GM10266 (cell line): ENCODE data around the gene ENPEP.
"Not testable (repeated sequence)": the region's sequence is repeated elsewhere in the genome, so short reads cannot be mapped to it uniquely, and the experiment has no call there.

Experiments
- DNase-seq: peaks from one replicate; pipeline ENCODE4 v3.0.0; 2012; ENCODE audit errors: extremely low spot score
- CTCF ChIP-seq: IDR thresholded peaks from 2 replicates; pipeline ENCODE4 v1.5.1; 2012; ENCODE audit warnings: mild to moderate bottlenecking, low read depth; ENCODE audit not compliant: control insufficient read depth, insufficient read depth; ENCODE audit errors: missing control alignments

ENPEP gene

GRCh38 chr4:110454441-110454840 is 21.5 kb upstream of the ENPEP start:
- no peak for DNase-seq

GRCh38 chr4:110458494-110459266 is 17.3 kb upstream of the ENPEP start:
- no peak for DNase-seq
- TF ChIP-seq CTCF = no peak

More at GRCh38 chr4:110454441-110454840, 21.5 kb upstream of the ENPEP start:
- TF ChIP-seq CTCF = no peak

GRCh38 chr4:110460074-110460746 is 15.7 kb upstream of the ENPEP start:
- no peak for TF ChIP-seq CTCF
- DNase-seq = no peak

GRCh38 chr4:110467400-110467799 is 8.6 kb upstream of the ENPEP start:
- DNase-seq = no peak
- TF ChIP-seq CTCF = no peak

- DNase-seq = no peak
- no peak for TF ChIP-seq CTCF
These were observed 3.2 kb upstream of the ENPEP start for GRCh38 chr4:110472583-110473329.

- no peak for TF ChIP-seq CTCF
- no peak for DNase-seq
These were observed 1.5 kb upstream of the ENPEP start for GRCh38 chr4:110474481-110474880.

GRCh38 chr4:110475080-110475479 is 875 bp upstream of the ENPEP start:
- DNase-seq = not testable (repeated sequence)
